ENCODE data around the gene ANXA2.
"Not testable (repeated sequence)": the region's sequence is repeated elsewhere in the genome, so short reads cannot be mapped to it uniquely, and the experiment has no call there.

ANXA2 gene

GRCh38 chr15:60413231-60413824, 15.5 kb upstream of the ANXA2 start:
- TF ChIP-seq, protein P1, sequence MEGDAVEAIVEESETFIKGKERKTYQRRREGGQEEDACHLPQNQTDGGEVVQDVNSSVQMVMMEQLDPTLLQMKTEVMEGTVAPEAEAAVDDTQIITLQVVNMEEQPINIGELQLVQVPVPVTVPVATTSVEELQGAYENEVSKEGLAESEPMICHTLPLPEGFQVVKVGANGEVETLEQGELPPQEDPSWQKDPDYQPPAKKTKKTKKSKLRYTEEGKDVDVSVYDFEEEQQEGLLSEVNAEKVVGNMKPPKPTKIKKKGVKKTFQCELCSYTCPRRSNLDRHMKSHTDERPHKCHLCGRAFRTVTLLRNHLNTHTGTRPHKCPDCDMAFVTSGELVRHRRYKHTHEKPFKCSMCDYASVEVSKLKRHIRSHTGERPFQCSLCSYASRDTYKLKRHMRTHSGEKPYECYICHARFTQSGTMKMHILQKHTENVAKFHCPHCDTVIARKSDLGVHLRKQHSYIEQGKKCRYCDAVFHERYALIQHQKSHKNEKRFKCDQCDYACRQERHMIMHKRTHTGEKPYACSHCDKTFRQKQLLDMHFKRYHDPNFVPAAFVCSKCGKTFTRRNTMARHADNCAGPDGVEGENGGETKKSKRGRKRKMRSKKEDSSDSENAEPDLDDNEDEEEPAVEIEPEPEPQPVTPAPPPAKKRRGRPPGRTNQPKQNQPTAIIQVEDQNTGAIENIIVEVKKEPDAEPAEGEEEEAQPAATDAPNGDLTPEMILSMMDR (IDR thresholded peaks at IDR 0.05; ENCODE audit: borderline replicate concordance, control extremely low read depth, extremely low read depth, insufficient read depth, missing control alignments) = no peak
- DNase-seq (ENCODE audit: low spot score) = no peak
- in situ Hi-C loops (cut with MboI; ENCODE audit: low sequenced_read_pairs, unreplicated experiment) = no loop called here

DNA sequence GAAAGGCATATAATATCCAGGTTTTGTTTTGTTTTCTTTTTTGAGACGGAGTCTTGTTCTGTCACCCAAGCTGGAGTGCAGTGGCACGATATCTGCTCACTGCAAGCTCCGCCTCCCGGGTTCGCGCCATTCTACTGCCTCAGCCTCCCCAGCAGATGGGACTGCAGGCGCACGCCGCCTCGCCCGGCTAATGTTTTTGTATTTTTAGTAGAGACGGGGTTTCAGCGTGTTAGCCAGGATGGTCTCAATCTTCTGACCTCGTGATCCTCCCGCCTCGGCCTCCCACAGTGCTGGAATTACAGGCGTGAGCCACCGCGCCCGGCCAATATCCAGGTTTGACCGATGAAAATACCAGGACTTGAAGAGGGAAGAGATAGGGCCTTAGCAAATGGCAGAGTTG, 15.0 kb upstream of the ANXA2 start:
- in situ Hi-C loops (cut with MboI; ENCODE audit: low sequenced_read_pairs, unreplicated experiment) = not testable (repeated sequence)

DNA sequence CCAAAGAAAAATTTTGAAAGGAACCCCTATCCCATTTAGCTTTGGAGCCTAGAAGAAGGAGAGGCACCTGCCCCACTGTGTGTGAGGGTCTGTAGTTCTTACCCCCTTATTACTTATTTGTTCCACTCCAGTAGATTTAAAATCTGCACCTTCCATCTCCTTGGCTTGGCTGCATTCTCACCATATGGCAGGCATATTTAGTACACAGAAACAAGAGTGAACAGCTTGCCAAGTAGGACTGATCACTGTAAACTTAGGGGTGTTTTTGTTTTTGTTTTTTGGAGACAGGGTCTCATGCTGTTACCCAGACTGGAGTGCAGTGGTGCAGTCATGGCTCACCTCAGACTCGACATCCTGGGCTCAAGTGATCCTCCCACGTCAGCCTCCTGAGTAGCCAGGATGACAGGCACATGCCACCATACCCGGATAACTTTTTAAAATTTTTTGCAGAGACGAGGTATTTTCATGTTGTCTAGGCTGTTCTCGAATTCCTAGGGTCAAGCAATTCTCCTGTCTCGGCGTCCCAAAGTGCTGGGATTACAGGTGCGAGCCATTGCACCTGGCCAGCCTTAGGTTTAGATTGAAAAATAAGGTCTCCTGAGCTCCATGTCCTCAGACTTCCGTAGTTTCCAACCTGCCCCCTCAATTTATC, 14.1 kb upstream of the ANXA2 start:
- DNase-seq (ENCODE audit: low spot score) = peak; percentile 26
- in situ Hi-C loops (cut with MboI; ENCODE audit: low sequenced_read_pairs, unreplicated experiment) = no loop called here
- TF ChIP-seq, protein P1 (IDR thresholded peaks at IDR 0.05; ENCODE audit: borderline replicate concordance, control extremely low read depth, extremely low read depth, insufficient read depth, missing control alignments) = no peak

More for the DNA sequence above, 15.0 kb upstream of the ANXA2 start:
- not testable (repeated sequence) for DNase-seq (ENCODE audit: low spot score)

DNA sequence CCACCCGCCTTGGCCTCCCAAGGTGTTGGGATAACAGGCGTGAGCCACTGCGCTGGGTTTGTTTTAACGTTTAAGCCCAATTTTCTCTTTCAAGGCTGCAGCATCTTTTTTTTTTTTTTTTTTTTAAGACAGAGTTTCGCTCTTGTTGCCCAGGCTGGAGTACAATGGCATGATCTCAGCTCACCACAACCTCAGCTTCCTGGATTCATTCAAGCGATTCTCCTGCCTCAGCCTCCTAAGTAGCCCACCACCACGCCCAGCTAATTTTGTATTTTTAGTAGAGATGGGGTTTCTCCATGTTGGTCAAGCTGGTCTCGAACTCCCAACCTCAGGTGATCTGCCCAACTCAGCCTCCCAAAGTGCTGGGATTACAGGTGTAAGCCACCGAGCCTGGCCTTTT, 12.6 kb upstream of the ANXA2 start:
- DNase-seq (ENCODE audit: low spot score); in situ Hi-C loops (cut with MboI; ENCODE audit: low sequenced_read_pairs, unreplicated experiment): not testable (repeated sequence)

GRCh38 chr15:60408463-60408981, 10.7 kb upstream of the ANXA2 start:
- DNase-seq (ENCODE audit: low spot score) = peak; percentile 38
- TF ChIP-seq, protein P1 (IDR thresholded peaks at IDR 0.05; ENCODE audit: borderline replicate concordance, control extremely low read depth, extremely low read depth, insufficient read depth, missing control alignments) = no peak
- in situ Hi-C loops (cut with MboI; ENCODE audit: low sequenced_read_pairs, unreplicated experiment) = no loop called here

DNA sequence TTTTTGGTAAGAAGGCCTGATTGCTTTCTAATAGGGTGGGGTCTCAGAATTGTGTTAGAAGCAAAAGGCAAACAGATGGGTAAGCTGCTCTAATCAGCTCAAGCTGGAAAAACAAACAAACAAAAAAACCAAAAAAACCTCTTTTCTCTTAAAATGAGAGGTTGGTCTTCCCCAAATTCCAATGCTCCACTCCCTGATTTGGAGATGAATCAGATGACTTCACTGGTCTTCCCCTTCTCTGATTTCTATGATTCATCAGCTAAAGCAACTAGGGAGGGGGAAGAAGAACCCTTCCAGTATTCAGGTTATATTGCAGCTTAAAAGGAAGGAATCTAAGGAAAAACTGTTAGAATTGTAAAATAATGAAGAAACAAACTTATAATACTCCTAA, 9.6 kb upstream of the ANXA2 start:
- TF ChIP-seq, protein P1 (IDR thresholded peaks at IDR 0.05; ENCODE audit: borderline replicate concordance, control extremely low read depth, extremely low read depth, insufficient read depth, missing control alignments) = no peak
- in situ Hi-C loops (cut with MboI; ENCODE audit: low sequenced_read_pairs, unreplicated experiment) = no loop called here
- DNase-seq (ENCODE audit: low spot score) = no peak

DNA sequence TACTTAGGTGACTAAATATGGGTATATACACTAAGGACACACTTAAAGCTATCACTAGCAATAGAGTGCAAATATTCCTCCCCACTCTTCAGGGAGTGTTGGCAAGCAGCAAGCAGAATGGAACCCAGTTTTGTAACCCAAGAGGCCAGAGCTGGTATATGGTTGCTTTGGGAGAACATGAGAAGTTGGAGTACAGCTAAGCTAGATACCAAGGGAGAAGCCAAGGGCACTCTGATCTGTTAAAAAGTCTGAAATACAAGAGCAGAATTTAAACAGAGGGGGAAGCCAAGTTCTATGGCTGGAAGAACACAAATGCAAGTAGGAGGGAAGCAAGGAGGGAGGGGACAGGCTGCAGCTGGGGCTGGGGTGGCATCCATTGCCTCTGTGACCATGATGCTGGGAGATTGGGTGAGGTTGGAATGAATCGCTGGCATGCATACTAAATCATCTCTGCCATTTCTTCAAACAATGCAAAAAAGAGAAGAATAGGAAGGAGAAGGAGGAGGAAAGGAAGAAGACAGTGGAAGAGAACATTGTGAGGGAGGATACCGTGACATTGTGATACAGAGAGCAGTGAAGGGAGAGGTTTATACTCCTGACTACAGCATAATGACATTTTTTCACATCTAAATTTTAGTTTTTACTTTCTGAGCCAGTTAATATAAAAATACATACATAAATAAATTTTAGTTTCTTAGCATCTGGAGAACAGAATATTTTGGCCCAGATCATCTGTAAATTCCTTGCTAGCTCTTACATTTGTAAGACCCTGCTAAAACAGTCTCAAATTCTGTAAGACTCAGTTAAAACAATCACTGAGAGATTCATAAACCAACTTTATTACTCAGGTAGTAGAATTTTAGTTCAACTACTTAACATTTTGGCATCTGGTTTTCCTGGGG, 9.0 kb upstream of the ANXA2 start:
- in situ Hi-C loops (cut with MboI; ENCODE audit: low sequenced_read_pairs, unreplicated experiment) = no loop called here
- TF ChIP-seq, protein P1 (IDR thresholded peaks at IDR 0.05; ENCODE audit: borderline replicate concordance, control extremely low read depth, extremely low read depth, insufficient read depth, missing control alignments) = no peak
- no peak for DNase-seq (ENCODE audit: low spot score)

Data from GM13976 (cell line).